ENCODE measurements around the gene ROR2. TPM values are rescaled to one million over a fixed set of nuclear protein-coding genes. Genes with fewer than 3 reads are reported as not detected.

The ROR2 gene
- total RNA-seq, 1 experiment from 2014 or later, result 2.7 TPM

DNA sequence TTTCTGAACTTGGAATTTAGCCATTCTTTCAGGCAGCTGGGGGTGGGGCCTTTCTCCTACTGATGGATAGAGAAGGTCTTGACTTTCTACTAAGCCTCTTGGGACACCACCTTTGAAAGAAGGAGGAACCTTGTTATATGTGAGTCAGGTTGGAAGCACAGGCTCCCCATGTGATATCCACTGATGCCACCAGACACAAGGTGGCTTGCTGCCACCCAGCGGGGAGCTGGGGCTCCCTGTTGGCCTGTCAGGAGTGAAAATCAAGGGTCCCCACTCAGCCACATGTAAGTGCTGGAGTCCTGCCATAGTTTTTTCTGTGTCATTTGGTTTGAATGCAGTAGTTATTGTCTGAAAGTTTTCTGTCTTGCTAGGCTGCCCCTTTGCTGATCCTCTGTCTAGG, 274.0 kb downstream of the ROR2 start:
- no peak overlapping the region for H3K4ac ChIP-seq (ENCODE audit: low read depth, low read length)
- no peaks in the 10 kb centered on the region for H3K4me1 ChIP-seq (ENCODE audit: insufficient read depth, low read length)
- H3K23ac ChIP-seq (ENCODE audit: insufficient read length, low read depth, low read length), result no peak overlapping the region
- no peaks in the 10 kb centered on the region for H3K9me3 ChIP-seq (ENCODE audit: control insufficient read depth, low read depth, low read length)
- no CpG with 5 or more reads among the region's 1 CpG for WGBS (ENCODE audit: extremely low coverage, insufficient read length, low lambda C conversion rate)
- no peak overlapping the region for H3K9ac ChIP-seq (ENCODE audit: extremely low read depth, insufficient read length, low read length)
- DNase-seq, result no peak
- no peak overlapping the region for H3K27ac Mint-ChIP-seq
- H2BK5ac ChIP-seq (ENCODE audit: insufficient read length, low read length), result no peak overlapping the region
- no peak overlapping the region for H3K27ac ChIP-seq (ENCODE audit: insufficient read length, low read depth, low read length)
- H2AK5ac ChIP-seq (ENCODE audit: insufficient read length, low read length), result no peak overlapping the region
- no peak overlapping the region for H3K18ac ChIP-seq (ENCODE audit: insufficient read length, low read depth, low read length)
- H2BK120ac ChIP-seq (ENCODE audit: low read depth, low read length, poor library complexity, severe bottlenecking), result no peak overlapping the region
- H3K23me2 ChIP-seq (ENCODE audit: insufficient read length, low read depth, low read length, poor library complexity, severe bottlenecking), result no peaks in the 10 kb centered on the region
- TF ChIP-seq, protein P1, sequence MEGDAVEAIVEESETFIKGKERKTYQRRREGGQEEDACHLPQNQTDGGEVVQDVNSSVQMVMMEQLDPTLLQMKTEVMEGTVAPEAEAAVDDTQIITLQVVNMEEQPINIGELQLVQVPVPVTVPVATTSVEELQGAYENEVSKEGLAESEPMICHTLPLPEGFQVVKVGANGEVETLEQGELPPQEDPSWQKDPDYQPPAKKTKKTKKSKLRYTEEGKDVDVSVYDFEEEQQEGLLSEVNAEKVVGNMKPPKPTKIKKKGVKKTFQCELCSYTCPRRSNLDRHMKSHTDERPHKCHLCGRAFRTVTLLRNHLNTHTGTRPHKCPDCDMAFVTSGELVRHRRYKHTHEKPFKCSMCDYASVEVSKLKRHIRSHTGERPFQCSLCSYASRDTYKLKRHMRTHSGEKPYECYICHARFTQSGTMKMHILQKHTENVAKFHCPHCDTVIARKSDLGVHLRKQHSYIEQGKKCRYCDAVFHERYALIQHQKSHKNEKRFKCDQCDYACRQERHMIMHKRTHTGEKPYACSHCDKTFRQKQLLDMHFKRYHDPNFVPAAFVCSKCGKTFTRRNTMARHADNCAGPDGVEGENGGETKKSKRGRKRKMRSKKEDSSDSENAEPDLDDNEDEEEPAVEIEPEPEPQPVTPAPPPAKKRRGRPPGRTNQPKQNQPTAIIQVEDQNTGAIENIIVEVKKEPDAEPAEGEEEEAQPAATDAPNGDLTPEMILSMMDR (conservative IDR thresholded peaks at IDR 0.05), result no peak; the same call in 2 of the 3 replicates
- H3K27me3 Mint-ChIP-seq (ENCODE audit: low read depth), result peaks cover 2% of the 10 kb centered on the region; the same call in 1 of the 2 replicates
- H3K36me3 Mint-ChIP-seq (ENCODE audit: insufficient read depth in 1 of 3, low read depth in 3 of 3), result no peaks in the 10 kb centered on the region
- no peak overlapping the region for H3K4me3 Mint-ChIP-seq
- H3K27me3 ChIP-seq (ENCODE audit: insufficient read depth, low read length), result no peaks in the 10 kb centered on the region
- no peak overlapping the region for H3K14ac ChIP-seq (ENCODE audit: insufficient read depth, low read length)
- H2BK20ac ChIP-seq (ENCODE audit: low read depth, low read length, poor library complexity, severe bottlenecking), result no peak overlapping the region
- no peak overlapping the region for H4K91ac ChIP-seq (ENCODE audit: insufficient read length, low read depth, low read length)
- H2BK15ac ChIP-seq (ENCODE audit: low read depth, low read length), result no peak overlapping the region
- H3K4me1 Mint-ChIP-seq, result peaks cover 23 to 24% of the 10 kb centered on the region in 2 experiments
- H2AFZ ChIP-seq (ENCODE audit: low read length), result no peak overlapping the region
- no peak overlapping the region for H3T11ph ChIP-seq (ENCODE audit: low read length)
- H3K79me1 ChIP-seq (ENCODE audit: insufficient read depth, low read depth, low read length, poor library complexity, severe bottlenecking), result no peaks in the 10 kb centered on the region
- no peak overlapping the region for H4K8ac ChIP-seq (replicated peaks; ENCODE audit: insufficient read length, low read depth, low read length)
- H4K5ac ChIP-seq (ENCODE audit: insufficient read length, low read depth, low read length), result no peak overlapping the region
- H3K4me2 ChIP-seq (ENCODE audit: insufficient read depth, insufficient read length, low read length), result no peak overlapping the region
- H3K56ac ChIP-seq (ENCODE audit: insufficient read length, low read depth, low read length), result no peak overlapping the region
- H2BK12ac ChIP-seq (ENCODE audit: insufficient read length, low read depth, low read length), result no peak overlapping the region
- no peaks in the 10 kb centered on the region for H3K79me2 ChIP-seq (ENCODE audit: insufficient read depth, low read length)
- H4K20me1 ChIP-seq (ENCODE audit: control insufficient read depth, insufficient read depth, insufficient read length), result no peaks in the 10 kb centered on the region
- peaks cover 0 to 6% of the 10 kb centered on the region in 2 experiments; a peak in 2 of 5 replicates for H3K9me3 Mint-ChIP-seq
